ENCODE measurements around the gene UROC1. TPM values are rescaled to one million over a fixed set of nuclear protein-coding genes. Genes with fewer than 3 reads are reported as not detected.

Gene UROC1
- total RNA-seq, 1 donor: not detected

DNA sequence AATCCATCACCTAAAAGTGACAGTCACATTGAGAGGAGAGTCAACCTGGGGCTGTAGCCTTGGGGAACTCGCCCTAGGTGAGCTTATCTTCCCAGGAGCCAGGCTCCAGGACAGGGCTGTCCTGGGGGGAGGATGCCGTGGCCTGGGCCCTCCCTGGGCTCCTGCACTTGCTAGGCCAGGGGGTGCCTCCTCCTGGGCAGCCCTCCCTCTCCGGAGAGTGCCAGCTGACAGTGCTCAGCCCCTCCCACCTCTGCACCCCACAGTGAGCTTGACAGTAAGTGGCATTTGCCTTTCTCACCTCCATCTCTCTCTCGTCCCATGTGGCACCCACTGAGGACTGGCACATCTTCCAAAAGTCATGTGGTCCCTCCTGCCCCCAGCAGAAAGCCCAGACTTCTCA is 19.1 kb downstream of the UROC1 start:
- no peak overlapping the region for H3K27ac ChIP-seq (ENCODE audit: low read depth, low read length)
- H3K4me3 ChIP-seq (ENCODE audit: insufficient read depth, low read length): no peak overlapping the region
- H3K4me1 ChIP-seq (ENCODE audit: insufficient read depth, low read length): no peaks in the 10 kb centered on the region
- H3K9me3 ChIP-seq (ENCODE audit: low read depth, low read length): no peaks in the 10 kb centered on the region
- H4K20me1 ChIP-seq (ENCODE audit: insufficient read depth, low read length): no peaks in the 10 kb centered on the region
- H3K79me2 ChIP-seq (ENCODE audit: insufficient read depth, low read length): no peaks in the 10 kb centered on the region
- H3K36me3 ChIP-seq (ENCODE audit: insufficient read depth, low read length): no peaks in the 10 kb centered on the region
- H3K27me3 ChIP-seq (ENCODE audit: insufficient read depth, low read length): no peaks in the 10 kb centered on the region
- no peak overlapping the region for H2AFZ ChIP-seq (ENCODE audit: low read length)
- TF ChIP-seq, protein P1, sequence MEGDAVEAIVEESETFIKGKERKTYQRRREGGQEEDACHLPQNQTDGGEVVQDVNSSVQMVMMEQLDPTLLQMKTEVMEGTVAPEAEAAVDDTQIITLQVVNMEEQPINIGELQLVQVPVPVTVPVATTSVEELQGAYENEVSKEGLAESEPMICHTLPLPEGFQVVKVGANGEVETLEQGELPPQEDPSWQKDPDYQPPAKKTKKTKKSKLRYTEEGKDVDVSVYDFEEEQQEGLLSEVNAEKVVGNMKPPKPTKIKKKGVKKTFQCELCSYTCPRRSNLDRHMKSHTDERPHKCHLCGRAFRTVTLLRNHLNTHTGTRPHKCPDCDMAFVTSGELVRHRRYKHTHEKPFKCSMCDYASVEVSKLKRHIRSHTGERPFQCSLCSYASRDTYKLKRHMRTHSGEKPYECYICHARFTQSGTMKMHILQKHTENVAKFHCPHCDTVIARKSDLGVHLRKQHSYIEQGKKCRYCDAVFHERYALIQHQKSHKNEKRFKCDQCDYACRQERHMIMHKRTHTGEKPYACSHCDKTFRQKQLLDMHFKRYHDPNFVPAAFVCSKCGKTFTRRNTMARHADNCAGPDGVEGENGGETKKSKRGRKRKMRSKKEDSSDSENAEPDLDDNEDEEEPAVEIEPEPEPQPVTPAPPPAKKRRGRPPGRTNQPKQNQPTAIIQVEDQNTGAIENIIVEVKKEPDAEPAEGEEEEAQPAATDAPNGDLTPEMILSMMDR (IDR thresholded peaks at IDR 0.05; ENCODE audit: extremely low read depth, low read depth, low read length): no peak
- H3K4me2 ChIP-seq (ENCODE audit: insufficient read depth, low read length): no peak overlapping the region
- DNase-seq (ENCODE audit: insufficient read length, low spot score, missing footprints): no peak

DNA sequence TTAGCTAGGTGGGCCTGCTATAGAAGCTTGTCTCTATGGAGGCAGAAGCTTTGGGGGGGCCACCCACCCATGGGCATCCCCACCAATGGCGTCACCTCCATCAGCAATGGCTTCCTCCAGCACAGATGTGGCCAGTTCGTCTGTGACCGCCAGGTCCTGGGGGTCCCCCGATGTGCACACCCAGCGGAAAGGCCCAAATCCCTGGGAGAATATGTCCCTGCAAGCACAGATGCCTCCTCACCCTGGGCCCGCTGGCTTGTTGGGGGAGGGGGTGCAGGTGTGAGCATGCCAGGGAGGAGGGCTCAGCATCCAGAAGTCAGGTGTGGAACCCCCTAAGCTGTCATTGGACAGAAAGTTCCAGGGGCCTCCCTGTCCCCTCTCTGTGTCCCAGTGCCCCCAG is 19.6 kb downstream of the UROC1 start:
- no peak overlapping the region for H2AFZ ChIP-seq (ENCODE audit: low read length)
- H3K4me3 ChIP-seq (ENCODE audit: insufficient read depth, low read length): no peak overlapping the region
- no peaks in the 10 kb centered on the region for H3K9me3 ChIP-seq (ENCODE audit: low read depth, low read length)
- no peaks in the 10 kb centered on the region for H3K27me3 ChIP-seq (ENCODE audit: insufficient read depth, low read length)
- no peak overlapping the region for H3K27ac ChIP-seq (ENCODE audit: low read depth, low read length)
- no peaks in the 10 kb centered on the region for H3K79me2 ChIP-seq (ENCODE audit: insufficient read depth, low read length)
- TF ChIP-seq, protein P1 (IDR thresholded peaks at IDR 0.05; ENCODE audit: extremely low read depth, low read depth, low read length): no peak
- no peak overlapping the region for H3K4me2 ChIP-seq (ENCODE audit: insufficient read depth, low read length)
- no peaks in the 10 kb centered on the region for H4K20me1 ChIP-seq (ENCODE audit: insufficient read depth, low read length)
- no peak for DNase-seq (ENCODE audit: insufficient read length, low spot score, missing footprints)
- no peaks in the 10 kb centered on the region for H3K36me3 ChIP-seq (ENCODE audit: insufficient read depth, low read length)
- no peaks in the 10 kb centered on the region for H3K4me1 ChIP-seq (ENCODE audit: insufficient read depth, low read length)

DNA sequence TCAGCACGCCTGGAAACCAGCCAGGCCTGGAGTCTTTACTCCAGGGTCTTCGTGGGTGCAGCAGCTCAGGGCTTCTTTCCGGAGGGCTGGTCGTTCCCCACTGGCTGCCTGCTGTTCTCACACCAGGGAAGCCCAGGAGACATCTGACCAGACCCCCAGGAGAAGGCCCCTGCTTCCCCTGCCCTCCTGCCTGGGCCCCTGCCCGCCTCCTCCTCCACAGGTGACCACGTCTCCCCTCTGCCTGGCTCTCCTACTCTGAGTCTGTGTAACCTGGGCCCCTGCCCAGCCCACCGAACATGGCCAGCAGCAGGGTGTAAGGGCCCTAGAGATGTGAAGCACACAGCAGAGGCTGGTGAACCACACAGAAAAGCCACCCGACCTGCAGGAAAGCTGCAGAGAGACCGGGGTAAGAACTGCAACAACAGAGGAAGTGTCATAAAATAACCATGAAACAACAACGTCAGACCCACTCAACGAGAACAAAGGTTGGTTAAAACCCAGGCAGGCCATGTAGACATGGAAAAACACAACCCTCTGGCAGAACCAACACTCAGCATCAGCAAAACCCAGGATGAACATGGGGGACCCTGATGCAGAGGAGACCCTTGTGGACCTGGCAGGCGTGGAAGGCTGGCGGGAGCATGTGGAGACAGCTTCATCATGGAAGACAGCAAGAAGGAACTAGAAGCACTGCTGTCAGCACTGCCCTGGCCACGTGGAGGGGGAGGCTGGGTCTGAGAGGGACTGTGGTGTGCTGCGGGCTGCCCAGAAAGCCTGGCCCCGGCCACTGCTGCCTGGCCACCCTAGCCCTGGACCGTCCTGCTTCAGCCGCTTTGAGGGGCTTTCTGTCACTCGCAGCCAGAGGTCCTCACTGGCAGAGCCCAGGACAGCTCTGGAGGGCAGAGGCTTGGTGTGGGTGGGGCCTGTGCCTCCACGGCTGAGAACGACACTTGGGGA is 20.4 kb downstream of the UROC1 start:
- H2AFZ ChIP-seq (ENCODE audit: low read length): no peak overlapping the region
- H3K79me2 ChIP-seq (ENCODE audit: insufficient read depth, low read length): no peaks in the 10 kb centered on the region
- no peak for DNase-seq (ENCODE audit: insufficient read length, low spot score, missing footprints)
- H3K27ac ChIP-seq (ENCODE audit: low read depth, low read length): no peak overlapping the region
- H3K4me2 ChIP-seq (ENCODE audit: insufficient read depth, low read length): no peak overlapping the region
- H3K9me3 ChIP-seq (ENCODE audit: low read depth, low read length): no peaks in the 10 kb centered on the region
- no peaks in the 10 kb centered on the region for H4K20me1 ChIP-seq (ENCODE audit: insufficient read depth, low read length)
- TF ChIP-seq, protein P1 (IDR thresholded peaks at IDR 0.05; ENCODE audit: extremely low read depth, low read depth, low read length): no peak
- no peaks in the 10 kb centered on the region for H3K27me3 ChIP-seq (ENCODE audit: insufficient read depth, low read length)
- H3K36me3 ChIP-seq (ENCODE audit: insufficient read depth, low read length): no peaks in the 10 kb centered on the region
- H3K4me3 ChIP-seq (ENCODE audit: insufficient read depth, low read length): no peak overlapping the region
- no peaks in the 10 kb centered on the region for H3K4me1 ChIP-seq (ENCODE audit: insufficient read depth, low read length)

DNA sequence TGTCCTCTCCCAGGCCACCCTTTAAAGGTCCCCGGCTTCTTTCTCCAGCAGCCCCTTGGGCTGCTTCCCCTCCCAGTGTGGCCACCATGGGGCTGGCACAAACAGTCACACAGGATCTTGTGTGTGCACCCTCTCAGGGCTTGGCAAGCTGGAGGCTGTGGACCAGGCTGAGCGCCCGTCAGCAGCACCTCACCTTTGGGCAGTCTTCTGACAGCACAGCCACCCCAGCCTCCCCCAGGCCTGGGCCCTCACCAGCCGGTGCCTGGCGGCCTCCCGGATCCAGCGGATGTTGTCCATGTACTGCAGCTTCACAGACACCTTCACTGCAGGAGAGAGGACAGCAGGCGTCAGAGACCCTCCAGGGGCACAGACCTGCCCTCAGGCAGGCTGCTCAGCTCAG is 21.8 kb downstream of the UROC1 start:
- no peak for DNase-seq (ENCODE audit: insufficient read length, low spot score, missing footprints)
- TF ChIP-seq, protein P1 (IDR thresholded peaks at IDR 0.05; ENCODE audit: extremely low read depth, low read depth, low read length): no peak
- no peaks in the 10 kb centered on the region for H4K20me1 ChIP-seq (ENCODE audit: insufficient read depth, low read length)
- no peak overlapping the region for H3K4me2 ChIP-seq (ENCODE audit: insufficient read depth, low read length)
- H3K4me3 ChIP-seq (ENCODE audit: insufficient read depth, low read length): no peak overlapping the region
- no peaks in the 10 kb centered on the region for H3K36me3 ChIP-seq (ENCODE audit: insufficient read depth, low read length)
- H3K4me1 ChIP-seq (ENCODE audit: insufficient read depth, low read length): no peaks in the 10 kb centered on the region
- H3K27me3 ChIP-seq (ENCODE audit: insufficient read depth, low read length): peaks cover 10% of the 10 kb centered on the region
- no peaks in the 10 kb centered on the region for H3K79me2 ChIP-seq (ENCODE audit: insufficient read depth, low read length)
- H3K9me3 ChIP-seq (ENCODE audit: low read depth, low read length): no peaks in the 10 kb centered on the region
- no peak overlapping the region for H3K27ac ChIP-seq (ENCODE audit: low read depth, low read length)
- H2AFZ ChIP-seq (ENCODE audit: low read length): no peak overlapping the region
